ENCODE data around the gene TRIM7. TPM values are rescaled to one million over a fixed set of nuclear protein-coding genes. Genes with fewer than 3 reads are reported as not detected.

TRIM7 gene
- 10 to 100 TPM in 1 of 2 donors, 1 to 10 TPM in 1; 5.8 to 14.2 TPM for total RNA-seq
- long read RNA-seq, transcript TRIM7-202 (2 exons, 1,228 nt), result major isoform, 6 of 17 reads
- long read RNA-seq, transcript TRIM7-201 (7 exons, 2,840 nt), result major isoform, 6 of 17 reads
- long read RNA-seq, partial matches to known transcripts, result 1 of 17 reads
- long read RNA-seq, other reads (novel, unspliced or antisense), result 3 of 17 reads

- intact Hi-C loops (cut with DNase I, micrococcal nuclease), result no loop called here
Observed at GRCh38 chr5:181204826-181205760, at the start of gene TRIM7. TSS of gene TRIM7 (minus strand) at chr5:181205196. CDS start at chr5:181205110, 86 bp downstream.

GRCh38 chr5:181248277-181248676, 43.3 kb upstream of the TRIM7 start:
- DNase-seq (no peak), ATAC-seq (no peak)
- intact Hi-C loops (cut with DNase I, micrococcal nuclease), result loop anchor here in 1 of 2 donors (10.0 kb wide), 1 partner anchor 63 kb away; no protein-coding TSS in a partner anchor

More at GRCh38 chr5:181204826-181205760, at the start of gene TRIM7:
- DNase-seq, result peak; percentile 68 to 71
- ATAC-seq, result peak; percentile 57

GRCh38 chr5:181246276-181247049, 41.5 kb upstream of the TRIM7 start:
- DNase-seq, result peak; percentile 92
- intact Hi-C loops (cut with DNase I, micrococcal nuclease), result loop anchor here in 1 of 2 donors (10.0 kb wide), 1 partner anchor 62 kb away; no protein-coding TSS in a partner anchor
- ATAC-seq, result peak; percentile 78

GRCh38 chr5:181245427-181246275, 40.7 kb upstream of the TRIM7 start:
- DNase-seq (peak in 1 of 2 donors; percentile 54), ATAC-seq (peak; percentile 1)
- intact Hi-C loops (cut with DNase I, micrococcal nuclease), result loop anchor here in 1 of 2 donors (10.0 kb wide), 1 partner anchor 61 kb away; no protein-coding TSS in a partner anchor

- DNase-seq, result peak; percentile 87 to 91
- peak; percentile 66 for ATAC-seq
- intact Hi-C loops (cut with DNase I, micrococcal nuclease), result loop anchor here in 1 of 2 donors (10.0 kb wide), 1 partner anchor 59 kb away; no protein-coding TSS in a partner anchor
Observed at GRCh38 chr5:181243564-181244343, 38.8 kb upstream of the TRIM7 start, which contains the start of gene RACK1. TSS of gene RACK1 (minus strand) at chr5:181243906. CDS start at chr5:181243800, 106 bp downstream.

- intact Hi-C loops (cut with DNase I, micrococcal nuclease), result loop anchor here in 1 of 2 donors (10.0 kb wide), 1 partner anchor 58 kb away; no protein-coding TSS in a partner anchor
- ATAC-seq, result peak; percentile 5
Observed at GRCh38 chr5:181243018-181243563, 38.1 kb upstream of the TRIM7 start.

GRCh38 chr5:181242031-181242451, 37.0 kb upstream of the TRIM7 start:
- ATAC-seq (no peak), DNase-seq (no peak)
- intact Hi-C loops (cut with DNase I, micrococcal nuclease), result loop anchor here in 1 of 2 donors (10.0 kb wide), 1 partner anchor 57 kb away; no protein-coding TSS in a partner anchor

More at GRCh38 chr5:181243018-181243563, 38.1 kb upstream of the TRIM7 start:
- no peak for DNase-seq

GRCh38 chr5:181241393-181241975, 36.5 kb upstream of the TRIM7 start:
- intact Hi-C loops (cut with DNase I, micrococcal nuclease), result loop anchor here in 1 of 2 donors (10.0 kb wide), 1 partner anchor 57 kb away; no protein-coding TSS in a partner anchor
- ATAC-seq (no peak), DNase-seq (no peak)

GRCh38 chr5:181239062-181239663, 34.2 kb upstream of the TRIM7 start:
- intact Hi-C loops (cut with DNase I, micrococcal nuclease), result no loop called here
- ATAC-seq, result no peak
- DNase-seq, result no peak

- ATAC-seq (no peak), DNase-seq (no peak)
- intact Hi-C loops (cut with DNase I, micrococcal nuclease), result no loop called here
Observed at GRCh38 chr5:181237729-181238385, 32.9 kb upstream of the TRIM7 start.

- intact Hi-C loops (cut with DNase I, micrococcal nuclease), result no loop called here
- ATAC-seq, result no peak
- no peak for DNase-seq
Observed at GRCh38 chr5:181236954-181237641, 32.1 kb upstream of the TRIM7 start.

- DNase-seq (no peak), ATAC-seq (no peak)
- intact Hi-C loops (cut with DNase I, micrococcal nuclease), result no loop called here
Observed at GRCh38 chr5:181236471-181236870, 31.5 kb upstream of the TRIM7 start.

GRCh38 chr5:181235689-181236366, 30.8 kb upstream of the TRIM7 start:
- intact Hi-C loops (cut with DNase I, micrococcal nuclease), result no loop called here
- no peak for DNase-seq
- ATAC-seq, result no peak

- intact Hi-C loops (cut with DNase I, micrococcal nuclease), result no loop called here
- ATAC-seq (peak; percentile 8), DNase-seq (no peak)
Observed at GRCh38 chr5:181235323-181235688, 30.3 kb upstream of the TRIM7 start.
